HG03025 (cell line): ENCODE data around the gene FKBP8.

Experiments used
- ATAC-seq: cut with Tn5 transposase; IDR thresholded peaks from one replicate; pipeline ENCODE4 v1.9.1; 2021; ENCODE audit warnings: mild to moderate bottlenecking, moderate library complexity; ENCODE audit not compliant: unreplicated experiment, low FRiP score

Gene FKBP8

GRCh38 chr19:18488838-18489626 lies 54.3 kb downstream of the FKBP8 start:
- no peak for ATAC-seq

GRCh38 chr19:18488403-18488723 lies 55.0 kb downstream of the FKBP8 start:
- ATAC-seq = no peak

DNA sequence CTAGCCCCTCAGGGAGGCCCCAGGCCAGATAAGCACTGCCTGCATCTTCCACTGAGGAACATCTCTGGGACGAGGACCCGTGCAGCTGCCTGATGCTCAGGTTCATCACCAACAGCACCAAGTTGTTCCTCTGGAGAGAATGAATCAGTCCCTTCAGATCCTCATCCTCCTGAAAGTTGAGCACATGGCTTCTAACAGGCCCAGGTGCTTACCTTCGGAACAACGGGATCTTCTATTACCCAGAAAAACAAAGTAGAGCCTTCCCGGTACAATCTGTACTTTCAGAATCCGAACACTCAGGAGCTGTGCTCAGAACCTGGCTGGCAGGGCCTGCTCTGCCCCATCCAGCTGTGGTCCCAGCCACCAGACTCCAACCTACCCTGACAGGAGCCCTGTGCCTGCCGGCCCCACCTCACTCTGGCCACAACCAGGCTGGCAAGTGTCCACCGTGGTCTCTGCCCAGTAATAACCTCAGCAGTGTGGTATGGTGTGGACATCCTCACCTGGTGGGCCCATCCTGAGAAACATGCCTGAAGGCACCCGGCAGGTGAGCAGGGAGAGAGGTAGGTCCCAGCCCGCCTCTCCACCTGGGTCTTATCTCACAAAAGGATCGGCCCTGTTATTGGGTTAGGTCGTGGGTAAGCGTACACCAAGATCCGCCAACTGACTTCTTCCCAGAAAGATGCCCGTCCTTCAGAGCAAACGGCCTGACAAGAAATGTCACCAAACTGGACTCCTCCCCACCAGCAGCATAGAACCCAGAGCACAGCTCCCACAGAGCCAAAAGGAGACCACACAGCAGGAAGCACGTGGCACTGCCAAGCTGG lies 55.6 kb downstream of the FKBP8 start:
- no peak for ATAC-seq

GRCh38 chr19:18486746-18487145 lies 56.6 kb downstream of the FKBP8 start:
- no peak for ATAC-seq

- no peak for ATAC-seq
These were observed 58.4 kb downstream of the FKBP8 start for GRCh38 chr19:18484992-18485391.

DNA sequence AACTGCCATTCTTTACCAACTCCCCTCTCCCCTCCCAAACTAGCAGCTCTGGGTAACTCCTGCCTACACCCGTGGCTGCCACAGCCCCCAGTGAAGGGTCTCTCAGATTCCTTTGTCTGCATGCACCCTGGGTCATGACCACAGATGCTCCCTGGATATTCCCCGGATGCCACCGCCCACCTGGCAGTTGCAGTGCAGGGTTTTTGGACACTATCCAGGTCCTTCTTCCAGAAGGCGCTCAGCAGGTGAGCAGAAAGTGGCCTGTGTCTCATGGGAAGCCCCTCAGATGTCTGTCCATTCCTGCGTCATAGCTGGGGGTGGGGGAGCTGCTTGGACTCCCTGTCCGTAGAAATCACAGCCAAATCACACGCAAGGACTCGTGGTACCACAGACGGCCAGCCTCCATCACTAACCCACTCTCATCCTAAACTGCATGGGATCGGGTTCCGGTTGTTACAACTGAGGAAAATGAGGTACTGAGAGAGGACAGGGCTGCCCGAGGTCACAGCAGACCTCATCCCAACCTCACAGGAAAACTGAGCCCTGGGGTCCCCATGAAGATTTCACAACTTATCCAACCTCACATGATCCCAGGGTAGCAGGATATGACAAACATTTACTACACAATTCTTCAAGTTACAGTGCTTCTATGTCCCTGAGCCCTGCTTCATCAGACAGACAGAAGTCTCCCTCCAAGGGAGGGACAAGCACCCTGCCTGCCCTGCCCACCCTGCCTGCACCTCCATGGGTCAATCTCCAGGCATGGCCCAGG lies 60.1 kb downstream of the FKBP8 start:
- no peak for ATAC-seq
